ENCODE results near the gene PLS3. TPM values are rescaled to one million over a fixed set of nuclear protein-coding genes. Genes with fewer than 3 reads are reported as not detected.

Gene PLS3
- total and polyA plus RNA-seq, 11 donors, result 17.5 to 61.8 (median 36.6) TPM

DNA sequence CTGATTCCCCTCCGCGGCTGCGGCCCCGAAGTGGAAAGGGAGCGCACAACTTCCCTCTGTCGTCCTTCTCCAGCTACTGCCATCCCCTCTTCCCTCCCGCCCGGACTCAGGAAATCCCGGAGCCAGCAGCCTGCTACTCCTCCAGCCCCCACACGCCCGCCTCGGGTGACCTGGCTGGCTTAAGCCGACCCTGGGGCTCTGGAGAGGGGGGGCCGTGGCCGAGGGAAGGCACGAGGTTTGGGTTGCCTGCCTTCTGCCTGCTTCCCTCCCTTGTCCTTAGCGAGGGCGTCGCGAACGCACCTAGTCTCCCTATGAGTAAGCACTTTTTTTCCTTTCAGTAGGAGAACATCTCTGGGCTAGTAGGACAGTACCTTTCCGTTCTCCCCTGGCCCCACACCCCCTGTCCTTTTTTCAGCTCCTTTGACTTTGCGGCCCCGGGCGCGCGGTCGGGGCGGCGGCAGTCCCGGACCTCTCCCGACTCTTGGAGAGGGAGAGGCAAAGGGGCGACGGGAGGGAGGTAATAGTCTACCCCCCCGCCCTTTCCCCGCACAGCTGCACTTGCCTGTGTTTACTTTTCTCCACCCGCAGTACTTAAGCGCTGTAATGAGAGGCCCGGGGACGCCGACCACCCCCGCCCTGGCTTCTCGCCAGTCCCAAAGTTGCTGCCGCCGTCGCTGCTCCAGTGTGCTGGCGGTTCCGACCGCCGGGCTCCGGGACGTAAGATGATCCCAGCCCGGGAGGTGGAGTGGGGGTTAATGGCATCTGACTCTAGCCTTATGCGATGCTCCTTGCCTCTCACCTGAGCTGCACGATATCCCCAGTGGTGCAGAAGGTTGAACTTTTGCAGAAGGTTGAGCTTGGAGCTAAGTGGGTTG is 868 bp downstream of the PLS3 start:
- intact Hi-C loops (cut with DNase I), result loop anchor here in 9 of 10 donors (5.0 to 10.0 kb wide), 10 partner anchors 53 to 230 kb away; no protein-coding TSS in a partner anchor
- no peak for TF ChIP-seq POLR2A (IDR thresholded peaks at IDR 0.05)
- TF ChIP-seq, protein P1, sequence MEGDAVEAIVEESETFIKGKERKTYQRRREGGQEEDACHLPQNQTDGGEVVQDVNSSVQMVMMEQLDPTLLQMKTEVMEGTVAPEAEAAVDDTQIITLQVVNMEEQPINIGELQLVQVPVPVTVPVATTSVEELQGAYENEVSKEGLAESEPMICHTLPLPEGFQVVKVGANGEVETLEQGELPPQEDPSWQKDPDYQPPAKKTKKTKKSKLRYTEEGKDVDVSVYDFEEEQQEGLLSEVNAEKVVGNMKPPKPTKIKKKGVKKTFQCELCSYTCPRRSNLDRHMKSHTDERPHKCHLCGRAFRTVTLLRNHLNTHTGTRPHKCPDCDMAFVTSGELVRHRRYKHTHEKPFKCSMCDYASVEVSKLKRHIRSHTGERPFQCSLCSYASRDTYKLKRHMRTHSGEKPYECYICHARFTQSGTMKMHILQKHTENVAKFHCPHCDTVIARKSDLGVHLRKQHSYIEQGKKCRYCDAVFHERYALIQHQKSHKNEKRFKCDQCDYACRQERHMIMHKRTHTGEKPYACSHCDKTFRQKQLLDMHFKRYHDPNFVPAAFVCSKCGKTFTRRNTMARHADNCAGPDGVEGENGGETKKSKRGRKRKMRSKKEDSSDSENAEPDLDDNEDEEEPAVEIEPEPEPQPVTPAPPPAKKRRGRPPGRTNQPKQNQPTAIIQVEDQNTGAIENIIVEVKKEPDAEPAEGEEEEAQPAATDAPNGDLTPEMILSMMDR (IDR thresholded peaks at IDR 0.05), result peak in 1 of 12 donors; percentile 26

GRCh38 chrX:115562480-115562847 is 1.5 kb downstream of the PLS3 start:
- H3K27ac ChIP-seq, result peak overlapping the region; percentile 79 to 96 (median 91)
- peaks cover 0 to 3% (median 0%) of the 10 kb centered on the region in 9 donors for H3K36me3 ChIP-seq
- WGBS, 4 donors, result 5 to 22% (median 10%) methylated on average over 9 of the region's 9 CpGs
- no peaks in the 10 kb centered on the region for H3K9me3 ChIP-seq
- H3K27me3 ChIP-seq, result peaks cover 0 to 54% (median 0%) of the 10 kb centered on the region in 9 donors
- TF ChIP-seq, protein P1 (IDR thresholded peaks at IDR 0.05), result no peak
- TF ChIP-seq POLR2A (IDR thresholded peaks at IDR 0.05), result no peak
- peak overlapping the region; percentile 56 to 86 (median 72) for H3K4me3 ChIP-seq
- ATAC-seq, result peak in 3 of 4 donors; percentile 6 to 19 (median 12)
- DNase-seq, result peak in 1 of 5 donors; percentile 10
- peaks cover 0 to 39% (median 6%) of the 10 kb centered on the region in 12 donors for H3K4me1 ChIP-seq
- intact Hi-C loops (cut with DNase I), result loop anchor here in 9 of 10 donors (5.0 to 10.0 kb wide), 10 partner anchors 52 to 230 kb away; no protein-coding TSS in a partner anchor

More for the DNA sequence above, 868 bp downstream of the PLS3 start:
- ATAC-seq (peak; percentile 53 to 74 (median 68)), DNase-seq (peak; percentile 46 to 69 (median 53))
- Histone ChIP-seq H3K4me1 (peaks cover 0 to 39% (median 6%) of the 10 kb centered on the region in 12 donors), H3K27me3 (peaks cover 0 to 54% (median 0%) of the 10 kb centered on the region in 9 donors), H3K27ac (peak overlapping the region; percentile 79 to 96 (median 91)), H3K4me3 (peak overlapping the region; percentile 56 to 86 (median 72)), H3K36me3 (no peaks in the 10 kb centered on the region), H3K9me3 (no peaks in the 10 kb centered on the region)
- WGBS, 4 donors, result 0 to 6% (median 2%) methylated on average over 53 to 55 of the region's 55 CpGs

DNA sequence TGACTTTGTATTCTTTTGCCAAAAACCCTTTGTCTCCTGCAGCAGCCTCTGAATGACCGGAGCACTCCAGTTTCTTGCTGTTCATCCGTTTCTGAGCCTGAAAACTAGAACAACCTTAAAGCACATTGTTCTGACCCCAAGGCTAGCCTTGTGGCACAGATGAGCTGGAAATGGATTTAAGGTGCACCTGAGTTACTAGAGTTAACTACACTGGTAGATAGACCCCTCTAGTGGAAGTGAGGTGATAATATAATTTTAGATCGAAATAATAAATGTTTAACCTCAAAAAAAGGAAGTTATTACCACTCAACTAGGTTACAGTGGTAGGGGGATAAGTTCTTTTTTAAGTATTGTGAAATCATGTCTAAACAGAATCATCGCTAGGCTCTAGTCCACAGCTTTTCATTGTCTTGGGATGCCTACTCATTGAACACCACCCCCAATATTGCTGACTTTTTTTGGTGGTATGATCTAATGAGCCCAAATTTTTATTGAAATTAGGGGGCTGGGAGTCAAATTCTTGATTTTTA is 2.7 kb downstream of the PLS3 start:
- peaks cover 0 to 47% (median 0%) of the 10 kb centered on the region in 9 donors for H3K27me3 ChIP-seq
- H3K9me3 ChIP-seq, result no peaks in the 10 kb centered on the region
- peak overlapping the region in 10 of 12 donors; percentile 1 to 86 (median 75) for H3K4me3 ChIP-seq
- H3K4me1 ChIP-seq, result peaks cover 0 to 39% (median 7%) of the 10 kb centered on the region in 12 donors
- DNase-seq (no peak), ATAC-seq (no peak)
- H3K27ac ChIP-seq, result peak overlapping the region in 9 of 12 donors; percentile 54 to 95 (median 91)
- H3K36me3 ChIP-seq, result peaks cover 0 to 3% (median 0%) of the 10 kb centered on the region in 9 donors
- intact Hi-C loops (cut with DNase I), result loop anchor here in 9 of 10 donors (5.0 to 10.0 kb wide), 10 partner anchors 51 to 231 kb away; no protein-coding TSS in a partner anchor
- 34 to 46% (median 43%) methylated on average over 4 of the region's 4 CpGs for WGBS, 4 donors
- TF ChIP-seq, protein P1 (IDR thresholded peaks at IDR 0.05), result peak in 2 of 12 donors; percentile 6 to 16
- TF ChIP-seq POLR2A (IDR thresholded peaks at IDR 0.05), result no peak
